B cell (primary cell): ENCODE measurements around the gene SPAG6.

ENCODE experiments used
- CTCF ChIP-seq: fragments of 200-600 bp; IDR thresholded peaks from one replicate; pipeline ENCODE4 v1.8.0; 2022; ENCODE audit warnings: antibody characterized with exemption, mild to moderate bottlenecking
- EZH2 ChIP-seq: IDR thresholded peaks from 2 replicates; pipeline ENCODE4 v1.6.1; 2012; ENCODE audit warnings: borderline replicate concordance, low read depth, mild to moderate bottlenecking, moderate library complexity, low read length; ENCODE audit not compliant: insufficient read depth, poor library complexity, severe bottlenecking

- TF ChIP-seq CTCF, result no peak
- no peak for TF ChIP-seq EZH2
These were observed 81.8 kb downstream of the SPAG6 start for GRCh38 chr10:22427101-22427500.
